HUES64 (cell line): ENCODE data around the gene VWA2.

ENCODE experiments used
- H3K27ac ChIP-seq: 2 replicates; pipeline ENCODE4 v1.7.0; 2013; ENCODE audit warnings: low read depth, low read length, inconsistent platforms
- H3K27me3 ChIP-seq: 2 replicates; pipeline ENCODE4 v1.6.1; 2013; ENCODE audit warnings: mild to moderate bottlenecking, low read length; ENCODE audit not compliant: insufficient read depth
- H3K36me3 ChIP-seq: 2 replicates; pipeline ENCODE4 v1.6.1; 2013; ENCODE audit warnings: mild to moderate bottlenecking, low read length; ENCODE audit not compliant: insufficient read depth
- H3K4me1 ChIP-seq: 2 replicates; pipeline ENCODE4 v1.6.1; 2013; ENCODE audit warnings: mild to moderate bottlenecking, low read length, moderate library complexity; ENCODE audit not compliant: insufficient read depth
- H3K4me3 ChIP-seq: 2 replicates; pipeline ENCODE4 v1.5.1; 2013; ENCODE audit warnings: mild to moderate bottlenecking, low read length, moderate library complexity
- H3K9ac ChIP-seq: 2 replicates; pipeline ENCODE4 v1.6.1; 2013; ENCODE audit warnings: mild to moderate bottlenecking, low read depth, low read length
- H3K9me3 ChIP-seq: 2 replicates; pipeline ENCODE4 v1.6.1; 2013; ENCODE audit warnings: low read depth, low read length; ENCODE audit not compliant: insufficient read depth
- WGBS: fragments of 150-250, 120-280 bp; methylation state at CpG from one replicate; pipeline ENCODE4 v1.1.7; 2013; ENCODE audit warnings: missing lambda C conversion rate; 5-methylcytosine and 5-hydroxymethylcytosine counted together

Gene VWA2

GRCh38 chr10:114276066-114276465, 37.0 kb downstream of the VWA2 start:
- WGBS: 83% methylated on average over 6 of the region's 6 CpGs
- no peaks in the 10 kb centered on the region for H3K9me3 ChIP-seq
- no peak overlapping the region for H3K9ac ChIP-seq
- H3K36me3 ChIP-seq: no peaks in the 10 kb centered on the region
- no peaks in the 10 kb centered on the region for H3K27me3 ChIP-seq
- no peak overlapping the region for H3K4me3 ChIP-seq
- H3K4me1 ChIP-seq: no peaks in the 10 kb centered on the region
- no peak overlapping the region for H3K27ac ChIP-seq

DNA sequence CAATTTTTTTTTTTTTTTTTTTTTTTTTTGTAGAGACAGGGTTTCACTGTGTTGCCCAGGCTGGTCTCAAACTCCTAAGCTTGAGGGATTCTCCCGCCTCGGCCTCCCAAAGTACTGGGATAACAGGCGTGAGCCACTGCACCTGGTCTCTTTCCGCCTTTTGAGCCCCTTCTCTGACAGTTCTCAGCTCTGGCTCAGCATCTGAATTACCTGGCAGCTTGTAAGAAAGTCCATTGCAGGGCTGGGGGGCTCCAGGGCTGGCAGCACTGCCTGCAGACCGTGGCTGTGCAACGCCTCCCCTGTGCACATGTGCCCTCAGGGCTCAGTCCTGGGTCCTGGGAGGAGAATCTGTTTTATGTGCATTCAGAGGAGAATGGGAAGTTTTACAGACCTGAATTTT, 37.6 kb downstream of the VWA2 start:
- no peaks in the 10 kb centered on the region for H3K36me3 ChIP-seq
- no peaks in the 10 kb centered on the region for H3K27me3 ChIP-seq
- no peak overlapping the region for H3K9ac ChIP-seq
- 95% methylated on average over 6 of the region's 6 CpGs for WGBS
- H3K4me1 ChIP-seq: no peaks in the 10 kb centered on the region
- no peak overlapping the region for H3K27ac ChIP-seq
- H3K9me3 ChIP-seq: no peaks in the 10 kb centered on the region
- no peak overlapping the region for H3K4me3 ChIP-seq

- 95% methylated on average over 22 of the region's 22 CpGs for WGBS
- no peaks in the 10 kb centered on the region for H3K4me1 ChIP-seq
- H3K27ac ChIP-seq: no peak overlapping the region
These were observed 39.3 kb downstream of the VWA2 start for GRCh38 chr10:114278140-114278883.

DNA sequence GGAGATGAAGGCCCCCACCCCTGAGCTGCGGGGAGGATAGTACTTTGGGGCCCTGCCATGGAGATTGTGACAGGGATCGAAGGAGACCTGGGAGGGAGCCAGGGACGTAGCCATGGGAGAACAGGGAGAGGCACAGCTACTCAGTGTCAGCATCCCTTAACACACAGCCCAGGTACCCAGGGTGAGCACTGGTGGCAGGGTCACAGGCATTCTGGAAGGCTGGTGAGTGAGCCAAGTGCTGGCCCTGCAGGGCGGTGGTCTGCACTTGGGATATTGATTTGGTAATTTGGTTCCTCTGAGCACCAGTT, 39.8 kb downstream of the VWA2 start:
- Histone ChIP-seq H3K4me1 (no peaks in the 10 kb centered on the region), H3K27ac (no peak overlapping the region), H3K27me3 (no peaks in the 10 kb centered on the region), H3K9ac (no peak overlapping the region), H3K9me3 (no peaks in the 10 kb centered on the region), H3K4me3 (no peak overlapping the region), H3K36me3 (no peaks in the 10 kb centered on the region)
- 92% methylated on average over 4 of the region's 4 CpGs for WGBS

More at GRCh38 chr10:114278140-114278883, 39.3 kb downstream of the VWA2 start:
- Histone ChIP-seq H3K36me3 (no peaks in the 10 kb centered on the region), H3K4me3 (no peak overlapping the region), H3K9me3 (no peaks in the 10 kb centered on the region), H3K9ac (no peak overlapping the region), H3K27me3 (no peaks in the 10 kb centered on the region)

DNA sequence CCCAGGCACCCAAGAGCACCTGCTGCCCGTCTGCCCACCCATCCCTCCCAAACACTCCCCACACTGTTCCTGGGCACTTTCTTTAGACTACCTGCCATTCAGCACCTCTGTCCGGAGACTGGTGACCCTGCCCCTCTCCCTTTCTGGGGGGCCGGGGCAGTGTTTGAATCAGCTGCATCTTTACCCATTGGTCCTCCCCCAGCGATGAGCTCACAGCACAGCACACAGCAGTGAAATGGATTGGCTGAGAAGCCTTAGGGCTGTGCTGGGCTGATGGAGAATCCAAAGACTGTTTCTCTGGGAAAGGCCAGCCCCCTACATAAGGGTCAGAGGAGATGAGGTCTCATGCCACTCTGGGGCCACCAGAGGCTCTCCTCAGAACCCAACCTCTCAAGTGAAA, 40.2 kb downstream of the VWA2 start:
- no peaks in the 10 kb centered on the region for H3K27me3 ChIP-seq
- WGBS: 87% methylated on average over 4 of the region's 4 CpGs
- H3K27ac ChIP-seq: no peak overlapping the region

DNA sequence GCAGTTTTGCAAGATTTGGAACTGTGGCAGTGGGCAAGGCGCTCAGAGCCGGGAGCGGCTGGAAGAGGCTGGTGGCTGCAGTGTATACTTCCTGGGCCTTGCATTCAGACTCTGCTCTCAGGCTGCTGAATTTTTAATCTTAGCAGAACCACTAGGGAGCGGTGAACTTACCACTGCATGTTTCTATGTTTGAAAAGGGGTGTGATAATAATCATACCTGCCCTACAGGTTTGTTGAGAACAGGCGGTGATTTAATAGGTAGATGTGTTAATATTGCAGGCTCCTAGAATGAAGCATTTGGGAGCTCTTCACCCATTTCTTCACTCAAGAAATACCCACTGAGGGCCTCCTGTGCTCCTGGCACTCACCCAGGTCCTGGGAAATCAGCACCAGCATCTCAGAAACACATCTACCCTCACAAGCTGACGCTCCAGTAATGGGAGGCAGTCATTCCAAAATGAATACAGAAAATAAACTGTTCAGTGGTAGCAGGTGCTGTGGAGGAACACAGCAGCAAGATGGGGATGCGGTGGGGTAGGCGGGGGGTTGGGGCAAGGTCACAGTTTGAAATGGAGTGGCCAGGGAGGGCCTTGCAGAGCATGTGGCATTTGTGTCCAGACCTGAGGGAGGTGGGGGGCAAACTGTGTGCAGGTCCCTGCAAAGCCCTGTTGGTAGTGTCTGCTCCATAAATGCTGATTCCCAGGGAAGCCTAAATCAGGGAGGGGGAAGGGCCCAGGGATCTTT, 41.0 kb downstream of the VWA2 start:
- H3K4me3 ChIP-seq: no peak overlapping the region
- no peaks in the 10 kb centered on the region for H3K9me3 ChIP-seq
- H3K9ac ChIP-seq: no peak overlapping the region
- no peaks in the 10 kb centered on the region for H3K4me1 ChIP-seq
- no peak overlapping the region for H3K27ac ChIP-seq
- H3K27me3 ChIP-seq: no peaks in the 10 kb centered on the region
- 93% methylated on average over 8 of the region's 8 CpGs for WGBS
- H3K36me3 ChIP-seq: no peaks in the 10 kb centered on the region

More for the DNA sequence above, 40.2 kb downstream of the VWA2 start:
- H3K9me3 ChIP-seq: no peaks in the 10 kb centered on the region
- H3K36me3 ChIP-seq: no peaks in the 10 kb centered on the region
- no peak overlapping the region for H3K4me3 ChIP-seq
- H3K9ac ChIP-seq: no peak overlapping the region
- H3K4me1 ChIP-seq: no peaks in the 10 kb centered on the region

DNA sequence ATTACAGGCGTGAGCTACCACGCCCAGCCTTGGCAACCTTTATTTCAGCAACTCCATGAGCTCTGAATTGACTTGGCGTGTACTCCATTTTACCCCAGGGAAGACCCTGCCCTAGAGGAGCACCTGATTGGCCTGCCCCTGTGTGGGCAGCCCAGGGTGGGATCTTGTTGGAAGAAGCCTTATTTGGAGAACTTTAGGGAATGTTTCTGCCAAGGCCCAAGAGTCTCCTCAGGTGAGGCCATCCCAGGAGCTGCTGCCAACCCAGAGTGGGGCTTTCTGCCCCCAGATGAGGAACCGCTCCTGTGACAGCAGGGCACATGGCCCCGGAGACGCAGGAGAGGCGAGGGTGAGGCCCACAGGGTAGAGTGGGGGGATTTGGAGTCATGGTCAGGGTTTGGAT, 42.0 kb downstream of the VWA2 start:
- Histone ChIP-seq H3K36me3 (no peaks in the 10 kb centered on the region), H3K9ac (no peak overlapping the region), H3K4me3 (no peak overlapping the region), H3K4me1 (no peaks in the 10 kb centered on the region), H3K27me3 (no peaks in the 10 kb centered on the region), H3K27ac (no peak overlapping the region), H3K9me3 (no peaks in the 10 kb centered on the region)
- 68% methylated on average over 7 of the region's 7 CpGs for WGBS

DNA sequence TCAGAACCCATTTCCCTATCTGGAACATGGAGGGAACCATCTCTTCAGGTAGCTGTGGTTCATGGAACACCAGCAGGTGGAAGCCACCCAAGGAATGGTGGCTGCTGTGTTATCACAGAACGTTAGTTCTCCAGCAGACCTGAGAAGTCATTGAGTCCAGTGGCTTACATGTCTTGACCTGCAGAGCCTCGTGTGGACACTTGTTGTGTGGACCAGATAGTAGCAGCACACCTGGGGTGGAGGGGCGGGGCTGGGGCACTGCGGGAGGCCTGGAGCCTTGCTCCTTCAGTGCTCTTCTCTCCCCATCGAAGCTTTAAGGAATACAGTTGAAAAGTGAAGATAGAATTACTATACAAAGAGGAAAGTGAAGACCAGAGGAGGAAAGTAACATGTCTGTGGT, 42.4 kb downstream of the VWA2 start:
- Histone ChIP-seq H3K4me3 (no peak overlapping the region), H3K36me3 (no peaks in the 10 kb centered on the region), H3K4me1 (no peaks in the 10 kb centered on the region), H3K9ac (no peak overlapping the region), H3K27me3 (no peaks in the 10 kb centered on the region), H3K27ac (no peak overlapping the region), H3K9me3 (no peaks in the 10 kb centered on the region)
- WGBS: 74% methylated on average over 5 of the region's 5 CpGs

GRCh38 chr10:114282526-114282925, 43.5 kb downstream of the VWA2 start:
- no peaks in the 10 kb centered on the region for H3K36me3 ChIP-seq
- 80% methylated on average over 2 of the region's 2 CpGs for WGBS
- H3K9me3 ChIP-seq: no peaks in the 10 kb centered on the region
- H3K9ac ChIP-seq: no peak overlapping the region
- no peak overlapping the region for H3K27ac ChIP-seq
- H3K4me1 ChIP-seq: no peaks in the 10 kb centered on the region
- H3K27me3 ChIP-seq: no peaks in the 10 kb centered on the region
- H3K4me3 ChIP-seq: no peak overlapping the region

DNA sequence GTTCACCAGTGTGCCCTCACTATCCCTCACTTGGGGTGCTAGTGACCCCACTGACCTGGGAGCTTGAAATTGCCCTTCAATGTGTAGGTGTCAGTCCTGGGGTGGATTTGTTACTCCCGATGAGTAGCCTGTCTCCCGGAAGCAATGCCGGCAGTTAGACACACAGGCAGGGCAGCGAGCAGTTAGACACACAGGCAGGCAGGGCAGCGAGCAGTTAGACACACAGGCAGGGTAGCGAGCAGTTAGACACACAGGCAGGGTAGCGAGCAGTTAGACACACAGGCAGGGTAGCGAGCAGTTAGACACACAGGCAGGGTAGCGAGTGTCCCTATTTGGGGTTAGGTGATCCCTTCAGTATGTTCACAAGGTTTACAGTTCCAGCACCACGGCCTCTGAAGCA, 44.0 kb downstream of the VWA2 start:
- 92% methylated on average over 10 of the region's 10 CpGs for WGBS
- no peak overlapping the region for H3K9ac ChIP-seq
- H3K36me3 ChIP-seq: no peaks in the 10 kb centered on the region
- H3K27ac ChIP-seq: no peak overlapping the region
- no peak overlapping the region for H3K4me3 ChIP-seq
- H3K27me3 ChIP-seq: no peaks in the 10 kb centered on the region
- no peaks in the 10 kb centered on the region for H3K9me3 ChIP-seq
- no peaks in the 10 kb centered on the region for H3K4me1 ChIP-seq

DNA sequence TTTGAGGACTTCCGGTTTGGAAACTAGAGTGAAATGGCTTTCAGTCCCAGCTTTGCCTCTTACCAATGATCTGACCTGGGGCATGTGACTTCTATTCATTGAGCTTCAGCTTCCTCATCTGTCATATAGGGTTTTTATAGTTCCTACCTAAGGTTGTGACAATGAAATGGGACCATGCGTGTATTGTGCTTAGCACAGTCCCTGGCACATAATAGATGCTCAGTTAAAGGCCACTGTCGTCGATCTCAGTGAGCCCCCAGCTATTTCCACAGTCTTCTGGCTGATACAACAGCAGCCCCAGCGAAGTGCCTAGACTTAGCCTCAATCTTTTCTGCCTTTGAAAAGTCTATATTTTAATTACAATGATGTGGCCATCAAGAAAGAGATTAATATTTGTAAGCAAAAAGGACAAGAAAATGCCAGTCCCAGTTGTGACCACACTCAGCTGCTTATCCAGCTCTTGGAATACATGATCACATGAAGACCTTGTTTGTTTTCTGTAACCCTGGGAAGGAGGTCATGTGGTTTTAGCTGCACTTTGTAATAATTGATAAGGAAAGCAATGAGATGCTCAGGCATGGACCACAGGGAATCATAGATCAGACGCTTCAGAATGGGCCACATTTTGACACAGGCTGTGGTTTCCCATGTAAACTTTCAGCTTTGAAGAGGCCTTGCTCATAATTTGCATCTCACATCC, 44.6 kb downstream of the VWA2 start:
- Histone ChIP-seq H3K27me3 (no peaks in the 10 kb centered on the region), H3K27ac (no peak overlapping the region), H3K4me3 (no peak overlapping the region), H3K36me3 (no peaks in the 10 kb centered on the region), H3K4me1 (no peaks in the 10 kb centered on the region), H3K9me3 (no peaks in the 10 kb centered on the region), H3K9ac (no peak overlapping the region)
- 94% methylated on average over 6 of the region's 6 CpGs for WGBS
